Bronchus fibroblast of lung (primary cell): ENCODE measurements around the gene METTL6. TPM values are rescaled to one million over a fixed set of nuclear protein-coding genes. Genes with fewer than 3 reads are reported as not detected.

Experiments
- total RNA-seq: library from RNA; depleted of rRNA; stranded (reverse); fragments of >200 nt; gene quantifications from 2 replicates; pipeline ENCODE4 v1.2.3, GENCODE V29; 2015

Gene METTL6, protein sequence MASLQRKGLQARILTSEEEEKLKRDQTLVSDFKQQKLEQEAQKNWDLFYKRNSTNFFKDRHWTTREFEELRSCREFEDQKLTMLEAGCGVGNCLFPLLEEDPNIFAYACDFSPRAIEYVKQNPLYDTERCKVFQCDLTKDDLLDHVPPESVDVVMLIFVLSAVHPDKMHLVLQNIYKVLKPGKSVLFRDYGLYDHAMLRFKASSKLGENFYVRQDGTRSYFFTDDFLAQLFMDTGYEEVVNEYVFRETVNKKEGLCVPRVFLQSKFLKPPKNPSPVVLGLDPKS
- total RNA-seq, result 16.0 and 24.1 TPM in 2 replicates

DNA sequence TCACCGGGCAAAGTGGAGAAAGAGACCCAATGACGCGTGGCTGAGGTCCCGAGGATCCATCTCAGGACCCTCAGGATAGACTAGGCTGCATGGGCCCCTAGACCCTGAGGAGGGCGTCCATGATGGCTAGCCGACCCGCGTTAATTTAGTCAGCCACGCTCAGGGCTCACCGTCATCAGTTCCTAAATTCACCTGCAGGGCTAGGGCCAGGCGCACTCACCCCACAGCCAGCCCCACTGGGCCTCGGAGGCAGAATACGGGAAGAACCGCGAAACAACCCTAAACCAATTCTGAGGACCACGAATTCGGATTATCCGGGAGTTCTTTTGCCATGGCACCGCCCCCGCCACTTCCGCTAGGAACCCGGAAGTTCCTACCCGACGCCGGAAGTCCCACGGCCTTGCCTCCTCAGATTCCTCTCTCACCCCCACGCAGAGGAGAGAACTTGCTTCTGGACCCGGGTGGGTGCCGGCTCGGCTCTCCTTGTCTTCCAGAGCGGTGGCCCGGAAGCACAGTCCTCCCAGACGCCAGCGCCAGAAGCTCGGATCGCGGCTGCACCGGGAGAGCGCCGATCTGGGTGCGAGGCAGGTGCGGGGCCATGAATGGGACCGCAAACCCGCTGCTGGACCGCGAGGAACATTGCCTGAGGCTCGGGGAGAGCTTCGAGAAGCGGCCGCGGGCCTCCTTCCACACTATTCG lies at the start of gene METTL6, which contains the start of gene EAF1:
METTL6 (minus strand) TSS at position 363 of the 699 bp plus-strand sequence. CDS start 1,033 bp downstream, outside the sequence.
EAF1 (plus strand) TSS at position 417 of the 699 bp plus-strand sequence; CDS start at position 599, 182 bp downstream.

Other genes with a start within 250 kb of the METTL6 start
- gene CAPN7, start 221.3 kb downstream of the METTL6 start, total RNA-seq, result 8.6 and 16.6 TPM in 2 replicates
- gene SH3BP5, start 95.0 kb downstream of the METTL6 start, total RNA-seq, result 6.5 and 6.6 TPM in 2 replicates
- 12.6 and 13.8 TPM in 2 replicates for gene EAF1, start 54 bp upstream of the METTL6 start, total RNA-seq
- 0.15 and 0.17 TPM in 2 replicates for gene COLQ, start 94.2 kb upstream of the METTL6 start, total RNA-seq
- gene HACL1, start 174.0 kb upstream of the METTL6 start, total RNA-seq, result 13.1 and 13.5 TPM in 2 replicates
- 10.9 and 12.8 TPM in 2 replicates for gene BTD, start 174.2 kb upstream of the METTL6 start, total RNA-seq